ENCODE measurements around the gene YARS1.

- TF ChIP-seq CTCF (IDR thresholded peaks at IDR 0.05 in 4 of 5, conservative IDR thresholded peaks at IDR 0.05 in 1 of 5) (no peak), POLR2A (IDR thresholded peaks at IDR 0.05) (no peak)
These were observed 61.9 kb downstream of the YARS1 start for GRCh38 chr1:32755098-32755809.
